Endothelial cell of umbilical vein (primary cell): ENCODE data around the gene KLK3. TPM values are rescaled to one million over a fixed set of nuclear protein-coding genes. Genes with fewer than 3 reads are reported as not detected.

ENCODE experiments used
- BruUV-seq: library from RNA; stranded (reverse); fragments of 400-500 nt; replicated peaks from 2 replicates; lab custom pipeline; 2021; lab: Mats Ljungman, UMichigan
- CTCF ChIA-PET: fragments of 300-600, 350-600 bp; sonication (Branson Sonifier 250); formaldehyde crosslinking; loops from one replicate; lab custom pipeline; 2021; ENCODE audit warnings: antibody characterized with exemption, inconsistent platforms; lab: Charles Lee
- POLR2A ChIA-PET: fragments of 300-600, 350-600 bp; sonication (Branson Sonifier 250); formaldehyde crosslinking; loops from one replicate; lab custom pipeline; 2021; ENCODE audit warnings: antibody characterized with exemption, inconsistent platforms; lab: Charles Lee
- DNase-seq: peaks from one replicate; pipeline ENCODE4 v3.0.0-alpha.2; 2011; ENCODE audit warnings: low read depth, low spot score
- FAIRE-seq: peaks from 2 replicates; lab custom pipeline; 2011; peaks lifted over from hg19 to GRCh38; lab: Jason Lieb, UNC
- H2AFZ ChIP-seq: 2 replicates; pipeline ENCODE4 v1.6.0; 2012; ENCODE audit warnings: low read depth, low read length, control low read depth, inconsistent platforms
- H3K27ac ChIP-seq: 2 replicates; pipeline ENCODE4 v1.5.1; 2011; ENCODE audit warnings: low read depth, mild to moderate bottlenecking, control low read depth, low read length, moderate library complexity; ENCODE audit not compliant: insufficient read depth
- H3K27me3 ChIP-seq, 2 experiments: 2 replicates each; pipeline versions ENCODE4 v1.6.0 to v1.6.1; 2011; ENCODE audit warnings: low read length in 2 of 2, mixed read lengths in 1 of 2; ENCODE audit not compliant: control insufficient read depth in 2 of 2, insufficient read depth in 2 of 2
- H3K36me3 ChIP-seq, 2 experiments: 2 replicates in 1 of 2; 3 replicates in 1 of 2; pipeline ENCODE4 v1.5.1; 2011; ENCODE audit warnings: low read length in 2 of 2, mild to moderate bottlenecking in 1 of 2, moderate library complexity in 1 of 2; ENCODE audit not compliant: control insufficient read depth in 2 of 2, insufficient read depth in 2 of 2; ENCODE audit errors: extremely low read depth in 1 of 2
- H3K4me1 ChIP-seq: 3 replicates; pipeline ENCODE4 v1.5.1; 2011; ENCODE audit warnings: mild to moderate bottlenecking, low read length; ENCODE audit not compliant: control insufficient read depth, insufficient read depth; ENCODE audit errors: extremely low read depth
- H3K4me2 ChIP-seq: 2 replicates; pipeline ENCODE4 v1.6.1; 2011; ENCODE audit warnings: low read length, control low read depth, mixed read lengths; ENCODE audit not compliant: insufficient read depth
- H3K4me3 ChIP-seq, 3 experiments: fragments of 200-600 bp in 1 of 3; sonication (generic), shearing (Covaris generic) in 1 of 3; replicated peaks in 1 of 3; 2 replicates each; pipeline ENCODE4 v1.5.1; 2011 to 2016; ENCODE audit warnings: control low read depth in 3 of 3, low read length in 3 of 3, mild to moderate bottlenecking in 2 of 3, inconsistent platforms in 1 of 3, low read depth in 1 of 3, moderate library complexity in 1 of 3; ENCODE audit not compliant: insufficient read depth in 1 of 3
- H3K79me2 ChIP-seq: 2 replicates; pipeline ENCODE4 v1.6.0; 2012; ENCODE audit warnings: low read length, inconsistent platforms; ENCODE audit not compliant: control insufficient read depth, insufficient read depth
- H3K9ac ChIP-seq: replicated peaks from 2 replicates; pipeline ENCODE3; 2011; ENCODE audit warnings: low read length, control low read depth; ENCODE audit not compliant: insufficient read depth; ENCODE audit errors: extremely low read depth
- H3K9me1 ChIP-seq: replicated peaks from 3 replicates; pipeline ENCODE4 v1.6.0; 2011; ENCODE audit warnings: mild to moderate bottlenecking, low read length; ENCODE audit not compliant: control insufficient read depth, insufficient read depth; ENCODE audit errors: extremely low read depth
- H3K9me3 ChIP-seq: replicated peaks from 2 replicates; pipeline ENCODE4 v1.5.1; 2012; ENCODE audit warnings: low read length, inconsistent platforms; ENCODE audit not compliant: control insufficient read depth, insufficient read depth
- H4K20me1 ChIP-seq: replicated peaks from 2 replicates; pipeline ENCODE3; 2011; ENCODE audit warnings: mild to moderate bottlenecking, low read length; ENCODE audit not compliant: control insufficient read depth, insufficient read depth; ENCODE audit errors: extremely low read depth
- CTCF ChIP-seq, 2 donors: IDR thresholded peaks; 1 replicate in 1 of 2; 2 replicates in 1 of 2; pipeline ENCODE4 v1.5.1; 2011; ENCODE audit warnings: low read length in 2 of 2, mild to moderate bottlenecking in 2 of 2, moderate library complexity in 2 of 2, control low read depth in 1 of 2, inconsistent platforms in 1 of 2, low read depth in 1 of 2; ENCODE audit not compliant: insufficient read depth in 1 of 2; ENCODE audit errors: extremely low read depth in 1 of 2
- EZH2 ChIP-seq: IDR thresholded peaks from 2 replicates; pipeline ENCODE4 v1.6.1; 2012; ENCODE audit warnings: borderline replicate concordance, low read depth, mild to moderate bottlenecking, moderate library complexity, low read length, inconsistent platforms; ENCODE audit not compliant: severe bottlenecking
- FOS ChIP-seq: IDR thresholded peaks from 2 replicates; pipeline ENCODE4 v1.6.1; 2011; ENCODE audit warnings: mild to moderate bottlenecking, low read length, moderate library complexity, borderline replicate concordance; ENCODE audit not compliant: insufficient read depth
- GATA2 ChIP-seq: IDR thresholded peaks from 2 replicates; pipeline ENCODE4 v1.7.0; 2011; ENCODE audit warnings: low read depth, mild to moderate bottlenecking, moderate library complexity, mixed read lengths, low read length; ENCODE audit not compliant: insufficient read length, insufficient read depth
- JUN ChIP-seq: IDR thresholded peaks from 2 replicates; pipeline ENCODE4 v1.6.1; 2011; ENCODE audit warnings: borderline replicate concordance, low read depth; ENCODE audit not compliant: insufficient read length, insufficient read depth
- MAX ChIP-seq: IDR thresholded peaks from 2 replicates; pipeline ENCODE4 v1.6.1; 2011; ENCODE audit not compliant: insufficient read depth, insufficient read length
- MYC ChIP-seq: IDR thresholded peaks from one replicate; pipeline ENCODE4 v1.6.1; 2011; ENCODE audit warnings: mild to moderate bottlenecking, low read depth, low read length
- POLR2A ChIP-seq: IDR thresholded peaks from 2 replicates; pipeline ENCODE4 v1.6.1; 2012; ENCODE audit warnings: low read depth, mild to moderate bottlenecking, control low read depth, low read length
- POLR2AphosphoS5 ChIP-seq: IDR thresholded peaks from 2 replicates; pipeline ENCODE4 v1.6.1; 2012; ENCODE audit warnings: low read depth, mild to moderate bottlenecking, control low read depth, low read length, moderate library complexity; ENCODE audit not compliant: insufficient read depth
- dilution Hi-C: fragments of 300-500 bp; cut with MboI; formaldehyde crosslinking; loops from one replicate; pipeline ENCODE4 v1.15.0; 2019; ENCODE audit warnings: low sequenced_read_pairs; ENCODE audit not compliant: extremely low pct_ligation_motif_present
- intact Hi-C: fragments of 100-400 bp; cut with micrococcal nuclease; formaldehyde crosslinking; loops from one replicate; pipeline ENCODE4 v1.10.0; 2022
- polyA plus RNA-seq, 4 experiments: library from polyadenylated mRNA; depleted of rRNA in 3 of 4; stranded (reverse) in 3 of 4; unstranded in 1 of 4; fragments of >200 nt; gene quantifications; 2 replicates each; pipeline versions ENCODE4 v1.2.1 to v1.2.3, GENCODE V29; 2011 to 2012; ENCODE audit warnings: missing spikeins in 1 of 4
- total RNA-seq: library from RNA; stranded (reverse); gene quantifications from 2 replicates; pipeline ENCODE4 v1.2.3, GENCODE V29; 2021

Gene KLK3
- total and polyA plus RNA-seq, 2 donors (not counting 3 experiments of a cell fraction or from before 2014, with no cell fraction given) = not detected

- no peaks in the 10 kb centered on the region for H3K9me3 ChIP-seq
- H3K79me2 ChIP-seq = no peaks in the 10 kb centered on the region
- dilution Hi-C loops (no loop called here), intact Hi-C loops (no loop called here)
- no peak overlapping the region for H3K4me2 ChIP-seq
- no peak overlapping the region for H3K4me3 ChIP-seq
- no peaks in the 10 kb centered on the region for H3K9me1 ChIP-seq
- no peak overlapping the region for H3K9ac ChIP-seq
- DNase-seq = no peak
- no peaks in the 10 kb centered on the region for H3K4me1 ChIP-seq
- TF ChIP-seq POLR2A = no peak
- TF ChIP-seq EZH2 = no peak
- no peak for TF ChIP-seq CTCF (IDR thresholded peaks at IDR 0.05; ENCODE audit: extremely low read depth in 1 of 2, insufficient read depth in 1 of 2, low read depth in 1 of 2, low read length in 2 of 2)
- no peak for TF ChIP-seq MYC
- TF ChIP-seq FOS = no peak
- TF ChIP-seq POLR2AphosphoS5 = no peak
- TF ChIP-seq JUN = no peak
- TF ChIP-seq MAX = no peak
- TF ChIP-seq GATA2 = no peak
- POLR2A ChIA-PET = no interaction called here
- CTCF ChIA-PET = no interaction called here
- BruUV-seq = no TSS peak
- no peaks in the 10 kb centered on the region for H4K20me1 ChIP-seq
- peaks cover 0 to 2% of the 10 kb centered on the region in 2 experiments for H3K27me3 ChIP-seq
- H2AFZ ChIP-seq = no peak overlapping the region
- no peaks in the 10 kb centered on the region for H3K36me3 ChIP-seq
- H3K27ac ChIP-seq = no peak overlapping the region
- no peak for FAIRE-seq
Measured at GRCh38 chr19:50877338-50877737, 22.6 kb downstream of the KLK3 start.
